Neutrophil (primary cell): Measurements from ENCODE around the gene SLC31A1.

ENCODE experiments used
- H3K27ac ChIP-seq: fragments of 200-600 bp; sonication (generic); 2 replicates; pipeline ENCODE4 v1.5.1; 2016; ENCODE audit warnings: mild to moderate bottlenecking, moderate library complexity
- H3K27me3 ChIP-seq: fragments of 200-600 bp; sonication (generic); 2 replicates; pipeline ENCODE4 v1.6.0; 2016; ENCODE audit warnings: mild to moderate bottlenecking
- H3K36me3 ChIP-seq: fragments of 200-600 bp; sonication (generic); 2 replicates; pipeline ENCODE4 v1.5.1; 2017
- H3K4me1 ChIP-seq, 2 experiments: fragments of 200-600 bp in 1 of 2; sonication (generic) in 1 of 2; 1 replicate in 1 of 2; 2 replicates in 1 of 2; pipeline versions ENCODE4 v1.5.1 to v1.6.1; 2013 to 2016; ENCODE audit warnings: low read depth in 1 of 2, low read length in 1 of 2, mild to moderate bottlenecking in 1 of 2, moderate library complexity in 1 of 2; ENCODE audit not compliant: control insufficient read depth in 1 of 2, insufficient read depth in 1 of 2
- H3K4me3 ChIP-seq, 2 experiments: fragments of 200-600 bp in 1 of 2; sonication (generic) in 1 of 2; 1 replicate in 1 of 2; 2 replicates in 1 of 2; pipeline ENCODE4 v1.5.1; 2013 to 2016; ENCODE audit warnings: low read depth in 1 of 2, low read length in 1 of 2, mild to moderate bottlenecking in 1 of 2, moderate library complexity in 1 of 2
- H3K9me3 ChIP-seq: fragments of 200-600 bp; sonication (generic); 2 replicates; pipeline ENCODE4 v1.5.1; 2016
- TF ChIP-seq, protein P1 (sequence below): fragments of 200-600 bp; sonication (generic); IDR thresholded peaks from 2 replicates; pipeline ENCODE4 v1.5.1; 2016; ENCODE audit warnings: antibody characterized with exemption

The SLC31A1 gene

GRCh38 chr9:113250807-113251206 is 29.5 kb downstream of the SLC31A1 start:
- Histone ChIP-seq H3K4me3 (no peak overlapping the region), H3K27ac (no peak overlapping the region), H3K36me3 (no peaks in the 10 kb centered on the region), H3K9me3 (no peaks in the 10 kb centered on the region), H3K27me3 (no peaks in the 10 kb centered on the region), H3K4me1 (peaks cover 12 to 18% of the 10 kb centered on the region in 2 experiments)
- TF ChIP-seq, protein P1, sequence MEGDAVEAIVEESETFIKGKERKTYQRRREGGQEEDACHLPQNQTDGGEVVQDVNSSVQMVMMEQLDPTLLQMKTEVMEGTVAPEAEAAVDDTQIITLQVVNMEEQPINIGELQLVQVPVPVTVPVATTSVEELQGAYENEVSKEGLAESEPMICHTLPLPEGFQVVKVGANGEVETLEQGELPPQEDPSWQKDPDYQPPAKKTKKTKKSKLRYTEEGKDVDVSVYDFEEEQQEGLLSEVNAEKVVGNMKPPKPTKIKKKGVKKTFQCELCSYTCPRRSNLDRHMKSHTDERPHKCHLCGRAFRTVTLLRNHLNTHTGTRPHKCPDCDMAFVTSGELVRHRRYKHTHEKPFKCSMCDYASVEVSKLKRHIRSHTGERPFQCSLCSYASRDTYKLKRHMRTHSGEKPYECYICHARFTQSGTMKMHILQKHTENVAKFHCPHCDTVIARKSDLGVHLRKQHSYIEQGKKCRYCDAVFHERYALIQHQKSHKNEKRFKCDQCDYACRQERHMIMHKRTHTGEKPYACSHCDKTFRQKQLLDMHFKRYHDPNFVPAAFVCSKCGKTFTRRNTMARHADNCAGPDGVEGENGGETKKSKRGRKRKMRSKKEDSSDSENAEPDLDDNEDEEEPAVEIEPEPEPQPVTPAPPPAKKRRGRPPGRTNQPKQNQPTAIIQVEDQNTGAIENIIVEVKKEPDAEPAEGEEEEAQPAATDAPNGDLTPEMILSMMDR, result no peak

GRCh38 chr9:113254991-113255390 is 33.6 kb downstream of the SLC31A1 start:
- Histone ChIP-seq H3K4me1 (peaks cover 17 to 25% of the 10 kb centered on the region in 2 experiments), H3K27ac (peak overlapping the region; percentile 83), H3K9me3 (no peaks in the 10 kb centered on the region), H3K36me3 (peaks cover 19% of the 10 kb centered on the region), H3K27me3 (no peaks in the 10 kb centered on the region), H3K4me3 (no peak overlapping the region)
- TF ChIP-seq, protein P1, result no peak

- Histone ChIP-seq H3K9me3 (no peaks in the 10 kb centered on the region), H3K4me1 (peaks cover 17 to 25% of the 10 kb centered on the region in 2 experiments), H3K27me3 (no peaks in the 10 kb centered on the region), H3K4me3 (no peak overlapping the region), H3K27ac (peak overlapping the region; percentile 83), H3K36me3 (peaks cover 24% of the 10 kb centered on the region)
- TF ChIP-seq, protein P1, result no peak
These were observed 34.1 kb downstream of the SLC31A1 start for GRCh38 chr9:113255438-113255837.

DNA sequence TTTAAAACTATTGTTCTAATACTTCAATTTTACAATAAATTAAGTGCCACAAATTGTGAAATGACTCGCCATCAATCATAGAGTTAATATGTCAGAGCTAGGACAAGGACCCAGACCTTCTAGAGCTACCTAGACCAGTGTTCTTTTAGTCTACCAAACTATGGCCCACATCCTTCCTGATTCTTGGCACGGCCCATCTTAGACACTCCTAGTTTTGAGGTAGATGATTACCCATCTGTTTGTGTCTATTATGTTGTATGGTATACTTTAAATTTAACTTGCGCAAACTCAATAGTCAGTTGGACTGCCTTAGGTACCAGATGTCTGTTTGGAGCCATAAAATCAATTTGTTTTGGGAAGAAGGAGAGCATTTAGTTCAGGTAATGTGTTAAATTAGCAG is 36.5 kb downstream of the SLC31A1 start:
- TF ChIP-seq, protein P1, result no peak
- H3K4me3 ChIP-seq, result no peak overlapping the region
- H3K9me3 ChIP-seq, result no peaks in the 10 kb centered on the region
- H3K4me1 ChIP-seq, result peaks cover 17 to 25% of the 10 kb centered on the region in 2 experiments
- H3K27me3 ChIP-seq, result no peaks in the 10 kb centered on the region
- H3K27ac ChIP-seq, result no peak overlapping the region
- H3K36me3 ChIP-seq, result peaks cover 47% of the 10 kb centered on the region

DNA sequence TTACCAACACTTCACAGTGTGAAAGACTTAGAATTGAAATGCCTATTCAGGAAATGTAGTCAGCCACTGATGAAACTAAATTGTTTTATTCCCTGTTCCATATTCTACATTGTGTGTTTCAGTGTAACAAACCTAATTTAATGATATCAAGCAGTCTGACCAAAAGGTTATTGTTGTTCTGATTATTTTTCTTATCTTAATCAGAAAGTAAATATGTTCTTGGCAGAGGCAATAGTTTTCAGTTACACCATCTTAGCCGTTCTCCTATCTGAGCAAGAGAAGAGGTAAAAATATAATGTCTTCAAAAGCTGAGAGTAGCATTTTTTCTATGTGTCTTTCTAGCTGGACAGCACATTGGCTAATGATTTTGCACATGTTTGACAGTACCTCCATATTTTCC is 36.9 kb downstream of the SLC31A1 start:
- H3K4me1 ChIP-seq, result peaks cover 17 to 25% of the 10 kb centered on the region in 2 experiments
- no peaks in the 10 kb centered on the region for H3K9me3 ChIP-seq
- H3K36me3 ChIP-seq, result peaks cover 49% of the 10 kb centered on the region
- no peak overlapping the region for H3K27ac ChIP-seq
- no peak overlapping the region for H3K4me3 ChIP-seq
- TF ChIP-seq, protein P1, result no peak
- H3K27me3 ChIP-seq, result no peaks in the 10 kb centered on the region
